ENCODE data around the gene PCYT1A. TPM values are rescaled to one million over a fixed set of nuclear protein-coding genes. Genes with fewer than 3 reads are reported as not detected.

Gene PCYT1A
- total RNA-seq, 1 experiment from 2014 or later, result 28.5 TPM

GRCh38 chr3:196237203-196237602 lies 50.3 kb downstream of the PCYT1A start:
- ATAC-seq (no peak), DNase-seq (ENCODE audit: low spot score) (no peak)
- no peaks in the 10 kb centered on the region for H3K9me3 Mint-ChIP-seq
- ChIA-PET POLR2A (no interaction called here), CTCF (no interaction called here)
- no peak overlapping the region for H3K4me3 Mint-ChIP-seq
- no peak overlapping the region for H3K27ac Mint-ChIP-seq
- H3K27me3 Mint-ChIP-seq (ENCODE audit: low read depth), result no peaks in the 10 kb centered on the region
- peaks cover 9% of the 10 kb centered on the region for H3K4me1 Mint-ChIP-seq
- peaks cover 10% of the 10 kb centered on the region for H3K36me3 Mint-ChIP-seq
- TF ChIP-seq ERG (CRISPR knock-in tag; IDR thresholded peaks at IDR 0.05) (no peak), ZNF423 (CRISPR knock-in tag; IDR thresholded peaks at IDR 0.05) (no peak)

- ChIA-PET CTCF (no interaction called here), POLR2A (no interaction called here)
- Mint-ChIP-seq H3K27me3 (ENCODE audit: low read depth) (no peaks in the 10 kb centered on the region), H3K27ac (no peak overlapping the region), H3K9me3 (no peaks in the 10 kb centered on the region), H3K36me3 (peaks cover under 1% of the 10 kb centered on the region), H3K4me3 (no peak overlapping the region), H3K4me1 (peaks cover 9% of the 10 kb centered on the region)
- ATAC-seq, result no peak
- no peak for DNase-seq (ENCODE audit: low spot score)
- TF ChIP-seq CBFB (CRISPR knock-in tag; IDR thresholded peaks at IDR 0.05; ENCODE audit: low read depth) (no peak), HMGA2 (CRISPR knock-in tag; IDR thresholded peaks at IDR 0.05) (no peak), FOXK1 (CRISPR knock-in tag; IDR thresholded peaks at IDR 0.05) (no peak), CDX4 (CRISPR knock-in tag; IDR thresholded peaks at IDR 0.05; ENCODE audit: borderline replicate concordance) (no peak), ZNF671 (CRISPR knock-in tag; IDR thresholded peaks at IDR 0.05) (no peak), HMGXB4 (CRISPR knock-in tag; IDR thresholded peaks at IDR 0.05) (no peak), IRF2 (CRISPR knock-in tag; IDR thresholded peaks at IDR 0.05; ENCODE audit: borderline replicate concordance, low read depth) (no peak), MLX (CRISPR knock-in tag; IDR thresholded peaks at IDR 0.05) (no peak), ARID4B (CRISPR knock-in tag; IDR thresholded peaks at IDR 0.05; ENCODE audit: borderline replicate concordance) (no peak), AR (CRISPR knock-in tag; IDR thresholded peaks at IDR 0.05) (no peak), ELF4 (CRISPR knock-in tag; IDR thresholded peaks at IDR 0.05; ENCODE audit: low read depth) (no peak), E2F5 (CRISPR knock-in tag; IDR thresholded peaks at IDR 0.05) (no peak), JUN (CRISPR knock-in tag; IDR thresholded peaks at IDR 0.05) (no peak), ZNF416 (CRISPR knock-in tag; IDR thresholded peaks at IDR 0.05) (no peak), GABPB1 (CRISPR knock-in tag; IDR thresholded peaks at IDR 0.05) (no peak), IRF1 (CRISPR knock-in tag; IDR thresholded peaks at IDR 0.05) (no peak)
These were observed 51.3 kb downstream of the PCYT1A start for GRCh38 chr3:196236223-196236622.
